OCI-LY7 (cell line): ENCODE data around the gene CYB5R4. TPM values are rescaled to one million over a fixed set of nuclear protein-coding genes. Genes with fewer than 3 reads are reported as not detected.

Source experiments
- BruUV-seq: library from RNA; stranded (reverse); fragments of 400-500 nt; replicated peaks from 2 replicates; lab custom pipeline; 2021; lab: Mats Ljungman, UMichigan
- CTCF ChIA-PET: fragments of 300-600 bp; sonication (Branson Sonifier 250); formaldehyde crosslinking; loops from one replicate; lab custom pipeline; 2022; ENCODE audit warnings: antibody characterized with exemption; ENCODE audit not compliant: unreplicated experiment; lab: Charles Lee
- POLR2A ChIA-PET: fragments of 300-600 bp; sonication (Branson Sonifier 250); formaldehyde crosslinking; loops from one replicate; lab custom pipeline; 2022; ENCODE audit warnings: antibody characterized with exemption; lab: Charles Lee
- DNase-seq: peaks from one replicate; pipeline ENCODE4 v3.0.0-alpha.2; 2015; ENCODE audit warnings: low spot score
- H2AFZ ChIP-seq: fragments of 200-600 bp; sonication (generic), shearing (Covaris generic); 2 replicates; pipeline ENCODE4 v1.6.1; 2014; ENCODE audit warnings: mild to moderate bottlenecking, antibody characterized with exemption, low read length, moderate library complexity
- H3K27ac ChIP-seq: fragments of 200-600 bp; sonication (generic); 2 replicates; pipeline ENCODE4 v1.5.1; 2014; ENCODE audit warnings: mixed run types, low read depth, mild to moderate bottlenecking, moderate library complexity, low read length, inconsistent platforms; ENCODE audit not compliant: poor library complexity, severe bottlenecking
- H3K36me3 ChIP-seq: fragments of 200-600 bp; sonication (generic); 2 replicates; pipeline ENCODE4 v1.6.1; 2014; ENCODE audit warnings: mild to moderate bottlenecking, antibody characterized with exemption, low read length, moderate library complexity, mixed read lengths; ENCODE audit not compliant: insufficient read depth
- H3K4me1 ChIP-seq: fragments of 200-600 bp; sonication (generic); 2 replicates; pipeline ENCODE4 v1.5.1; 2014; ENCODE audit warnings: mild to moderate bottlenecking, low read length; ENCODE audit not compliant: insufficient read depth, poor library complexity, severe bottlenecking
- H3K4me2 ChIP-seq: fragments of 200-600 bp; sonication (generic); 2 replicates; pipeline ENCODE4 v1.6.1; 2014; ENCODE audit warnings: mild to moderate bottlenecking, low read length
- H3K4me3 ChIP-seq: fragments of 200-600 bp; sonication (generic); 2 replicates; pipeline ENCODE4 v1.5.1; 2014; ENCODE audit warnings: mild to moderate bottlenecking, low read depth, low read length; ENCODE audit not compliant: poor library complexity, severe bottlenecking
- H3K79me2 ChIP-seq: fragments of 200-600 bp; sonication (generic); 2 replicates; pipeline ENCODE4 v1.6.1; 2016; ENCODE audit warnings: low read depth, mild to moderate bottlenecking, low read length, moderate library complexity, mixed read lengths; ENCODE audit not compliant: insufficient read depth
- H3K9me2 ChIP-seq: fragments of 200-600 bp; sonication (generic); 2 replicates; pipeline ENCODE4 v1.6.1; 2016; ENCODE audit warnings: mild to moderate bottlenecking, low read length, mixed read lengths; ENCODE audit not compliant: insufficient read depth
- H3K9me3 ChIP-seq: fragments of 200-600 bp; sonication (generic); 2 replicates; pipeline ENCODE4 v1.6.1; 2014; ENCODE audit warnings: mild to moderate bottlenecking, mixed run types, low read length, mixed read lengths
- H4K20me1 ChIP-seq: fragments of 200-600 bp; sonication (generic); 2 replicates; pipeline ENCODE4 v1.6.1; 2014; ENCODE audit warnings: mild to moderate bottlenecking, antibody characterized with exemption, low read length, moderate library complexity, mixed read lengths; ENCODE audit not compliant: insufficient read depth
- CTCF ChIP-seq: fragments of 200-600 bp; sonication (generic); conservative IDR thresholded peaks from 2 replicates; pipeline ENCODE4 v1.5.1; 2014; ENCODE audit warnings: mild to moderate bottlenecking, antibody characterized with exemption, low read length, moderate library complexity, mixed read lengths
- EZH2phosphoT487 ChIP-seq: fragments of 200-600 bp; sonication (generic); IDR thresholded peaks from 2 replicates; pipeline ENCODE4 v1.6.1; 2018; ENCODE audit warnings: low read depth, borderline replicate concordance, mild to moderate bottlenecking, mixed run types, antibody characterized with exemption, low read length, moderate library complexity, mixed read lengths
- intact Hi-C: fragments of 100-400 bp; cut with micrococcal nuclease; formaldehyde crosslinking; loops from one replicate; pipeline ENCODE4 v1.10.0; 2022; ENCODE audit not compliant: unreplicated experiment
- total RNA-seq, 2 experiments: library from RNA; depleted of rRNA in 1 of 2; stranded (reverse); fragments of >200 nt in 1 of 2; shearing (Covaris generic) in 1 of 2; gene quantifications; 2 replicates each; pipeline ENCODE4 v1.2.3, GENCODE V29; 2014 to 2022

CYB5R4 gene
- total RNA-seq, 2 experiments from 2014 or later: 16.2 to 34.8 TPM

GRCh38 chr6:83824831-83825230 is 34.7 kb upstream of the CYB5R4 start:
- Histone ChIP-seq H2AFZ (no peak overlapping the region), H3K4me3 (no peak overlapping the region), H3K27ac (no peak overlapping the region), H3K36me3 (no peaks in the 10 kb centered on the region), H3K9me2 (no peaks in the 10 kb centered on the region), H3K9me3 (no peaks in the 10 kb centered on the region), H3K4me2 (no peak overlapping the region), H3K4me1 (no peaks in the 10 kb centered on the region), H3K79me2 (no peaks in the 10 kb centered on the region), H4K20me1 (no peaks in the 10 kb centered on the region)
- ChIA-PET POLR2A (no interaction called here), CTCF (no interaction called here)
- no TSS peak for BruUV-seq
- DNase-seq: no peak
- intact Hi-C loops: no loop called here
- no peak for TF ChIP-seq CTCF
- no peak for TF ChIP-seq EZH2phosphoT487

GRCh38 chr6:83827050-83827449 is 32.4 kb upstream of the CYB5R4 start:
- no peak for TF ChIP-seq EZH2phosphoT487
- no peak for TF ChIP-seq CTCF
- H3K9me3 ChIP-seq: no peaks in the 10 kb centered on the region
- POLR2A ChIA-PET: interaction anchor here (1.2 kb wide), 1 partner anchor 9 kb away, joined by 4 read pairs; no protein-coding TSS in a partner anchor
- no peak overlapping the region for H3K27ac ChIP-seq
- intact Hi-C loops: no loop called here
- no peak overlapping the region for H2AFZ ChIP-seq
- no peaks in the 10 kb centered on the region for H3K4me1 ChIP-seq
- no peaks in the 10 kb centered on the region for H3K36me3 ChIP-seq
- no peak for DNase-seq
- BruUV-seq: no TSS peak
- no peak overlapping the region for H3K4me2 ChIP-seq
- CTCF ChIA-PET: no interaction called here
- no peak overlapping the region for H3K4me3 ChIP-seq
- H3K79me2 ChIP-seq: no peaks in the 10 kb centered on the region
- no peaks in the 10 kb centered on the region for H3K9me2 ChIP-seq
- H4K20me1 ChIP-seq: no peaks in the 10 kb centered on the region

GRCh38 chr6:83838727-83839126 is 20.8 kb upstream of the CYB5R4 start:
- no peak for TF ChIP-seq CTCF
- no peak for TF ChIP-seq EZH2phosphoT487
- H3K36me3 ChIP-seq: no peaks in the 10 kb centered on the region
- BruUV-seq: no TSS peak
- POLR2A ChIA-PET: interaction anchor here (0.6 kb wide), 1 partner anchor 404 kb away, joined by 3 read pairs; no protein-coding TSS in a partner anchor
- intact Hi-C loops: no loop called here
- H3K9me3 ChIP-seq: no peaks in the 10 kb centered on the region
- H3K9me2 ChIP-seq: no peaks in the 10 kb centered on the region
- no peaks in the 10 kb centered on the region for H3K79me2 ChIP-seq
- no peak overlapping the region for H2AFZ ChIP-seq
- H3K4me2 ChIP-seq: no peak overlapping the region
- H4K20me1 ChIP-seq: no peaks in the 10 kb centered on the region
- H3K4me1 ChIP-seq: no peaks in the 10 kb centered on the region
- H3K4me3 ChIP-seq: no peak overlapping the region
- CTCF ChIA-PET: no interaction called here
- H3K27ac ChIP-seq: no peak overlapping the region
- DNase-seq: no peak
